Activated CD8-positive, alpha-beta T cell treated with anti-CD3 and anti-CD28 coated beads for 36 hours (primary cell): Measurements from ENCODE around the gene L2HGDH. TPM values are rescaled to one million over a fixed set of nuclear protein-coding genes. Genes with fewer than 3 reads are reported as not detected.

ENCODE experiments used
- ATAC-seq: fragments of 200-7000 bp; cut with Tn5 transposase; one replicate; pipeline ENCODE4 v1.10.0; 2021; ENCODE audit warnings: mild to moderate bottlenecking, moderate library complexity
- CTCF ChIA-PET: fragments of 350-600 bp; sonication (Branson Sonifier 250); formaldehyde crosslinking; loops from one replicate; lab custom pipeline; 2021; ENCODE audit warnings: antibody characterized with exemption; lab: Charles Lee
- POLR2A ChIA-PET: fragments of 350-600 bp; sonication (Branson Sonifier 250); formaldehyde crosslinking; loops from one replicate; lab custom pipeline; 2021; ENCODE audit warnings: antibody characterized with exemption; lab: Charles Lee
- DNase-seq: peaks from one replicate; pipeline ENCODE4 v3.0.0-alpha.2; 2020
- H3K27ac Mint-ChIP-seq: one replicate; pipeline ENCODE4 v1.8.0; 2021; ENCODE audit warnings: mild to moderate bottlenecking, mixed read lengths
- H3K27me3 Mint-ChIP-seq: one replicate; pipeline ENCODE4 v1.8.0; 2021; ENCODE audit warnings: mixed read lengths
- H3K36me3 Mint-ChIP-seq: one replicate; pipeline ENCODE4 v1.8.0; 2021; ENCODE audit warnings: low read depth, mixed read lengths
- H3K4me1 Mint-ChIP-seq: one replicate; pipeline ENCODE4 v1.8.0; 2021; ENCODE audit warnings: low read depth, mixed read lengths
- H3K4me3 Mint-ChIP-seq: one replicate; pipeline ENCODE4 v1.8.0; 2021; ENCODE audit warnings: mild to moderate bottlenecking, moderate library complexity, mixed read lengths
- H3K9me3 Mint-ChIP-seq: one replicate; pipeline ENCODE4 v1.8.0; 2021; ENCODE audit warnings: mixed read lengths
- CTCF ChIP-seq: fragments of 200-600 bp; IDR thresholded peaks from one replicate; pipeline ENCODE4 v1.8.0; 2022; ENCODE audit warnings: antibody characterized with exemption, mild to moderate bottlenecking
- intact Hi-C: fragments of 100-400 bp; cut with micrococcal nuclease; formaldehyde crosslinking; loops from one replicate; pipeline ENCODE4 v1.10.0; 2022
- total RNA-seq, 2 experiments: library from RNA; stranded (reverse); gene quantifications; one replicate each; pipeline ENCODE4 v1.2.3, GENCODE V29; 2021

L2HGDH gene
- total RNA-seq, 2 experiments from 2014 or later: 18.4 to 18.8 TPM

- intact Hi-C loops: no loop called here
- POLR2A ChIA-PET: no interaction called here
- ATAC-seq (no peak), DNase-seq (no peak)
- Mint-ChIP-seq H3K9me3 (no peaks in the 10 kb centered on the region), H3K27ac (no peak overlapping the region), H3K4me3 (no peak overlapping the region), H3K27me3 (no peaks in the 10 kb centered on the region), H3K36me3 (peaks cover 9% of the 10 kb centered on the region), H3K4me1 (no peaks in the 10 kb centered on the region)
- no peak for TF ChIP-seq CTCF
- CTCF ChIA-PET: no interaction called here
These were observed 41.1 kb upstream of the L2HGDH start for GRCh38 chr14:50353126-50353525.

- no peak overlapping the region for H3K27ac Mint-ChIP-seq
- CTCF ChIA-PET: no interaction called here
- no peaks in the 10 kb centered on the region for H3K27me3 Mint-ChIP-seq
- no peak for DNase-seq
- H3K36me3 Mint-ChIP-seq: peaks cover 6% of the 10 kb centered on the region
- H3K9me3 Mint-ChIP-seq: no peaks in the 10 kb centered on the region
- no peak overlapping the region for H3K4me3 Mint-ChIP-seq
- ATAC-seq: no peak
- no peak for TF ChIP-seq CTCF
- H3K4me1 Mint-ChIP-seq: no peaks in the 10 kb centered on the region
- intact Hi-C loops: no loop called here
- POLR2A ChIA-PET: no interaction called here
These were observed 40.6 kb upstream of the L2HGDH start for GRCh38 chr14:50352584-50352983.

GRCh38 chr14:50350975-50351374 is 38.9 kb upstream of the L2HGDH start:
- peaks cover 5% of the 10 kb centered on the region for H3K36me3 Mint-ChIP-seq
- H3K27me3 Mint-ChIP-seq: no peaks in the 10 kb centered on the region
- CTCF ChIA-PET: no interaction called here
- POLR2A ChIA-PET: interaction anchor here (0.6 kb wide), 1 partner anchor 210 kb away, joined by 3 read pairs; no protein-coding TSS in a partner anchor
- ATAC-seq (no peak), DNase-seq (no peak)
- H3K4me1 Mint-ChIP-seq: no peaks in the 10 kb centered on the region
- intact Hi-C loops: no loop called here
- H3K27ac Mint-ChIP-seq: no peak overlapping the region
- H3K9me3 Mint-ChIP-seq: no peaks in the 10 kb centered on the region
- no peak for TF ChIP-seq CTCF
- no peak overlapping the region for H3K4me3 Mint-ChIP-seq

GRCh38 chr14:50348933-50349332 is 36.9 kb upstream of the L2HGDH start:
- Mint-ChIP-seq H3K4me3 (no peak overlapping the region), H3K9me3 (no peaks in the 10 kb centered on the region), H3K27me3 (no peaks in the 10 kb centered on the region), H3K4me1 (peaks cover 9% of the 10 kb centered on the region), H3K27ac (no peak overlapping the region), H3K36me3 (no peaks in the 10 kb centered on the region)
- CTCF ChIA-PET: interaction anchor here (1.5 kb wide), 1 partner anchor 14 kb away, joined by 3 read pairs; no protein-coding TSS in a partner anchor
- DNase-seq: no peak
- no peak for TF ChIP-seq CTCF
- intact Hi-C loops: no loop called here
- POLR2A ChIA-PET: no interaction called here
- no peak for ATAC-seq

- intact Hi-C loops: no loop called here
- peaks cover 23% of the 10 kb centered on the region for H3K4me1 Mint-ChIP-seq
- no peak for DNase-seq
These were observed 35.5 kb upstream of the L2HGDH start for GRCh38 chr14:50347521-50347920.

More at GRCh38 chr14:50347521-50347920, 35.5 kb upstream of the L2HGDH start:
- H3K27me3 Mint-ChIP-seq: no peaks in the 10 kb centered on the region
- ChIA-PET CTCF (interaction anchor here (1.0 to 1.5 kb wide), 3 partner anchors 12 to 184 kb away, joined by 3 to 4 read pairs (median 3); partner anchors contain the start of gene MAP4K5), POLR2A (interaction anchor here (0.8 kb wide), 1 partner anchor 185 kb away, joined by 4 read pairs; the partner anchor contains the start of gene MAP4K5)
- H3K27ac Mint-ChIP-seq: no peak overlapping the region
- no peaks in the 10 kb centered on the region for H3K36me3 Mint-ChIP-seq
- no peak overlapping the region for H3K4me3 Mint-ChIP-seq
- H3K9me3 Mint-ChIP-seq: no peaks in the 10 kb centered on the region
- TF ChIP-seq CTCF: no peak
- no peak for ATAC-seq
